Raji (cell line): ENCODE data around the gene TOLLIP.

ENCODE experiments used
- POLR2A ChIP-seq: IDR thresholded peaks from 2 replicates; pipeline ENCODE4 v1.6.1; 2011; ENCODE audit warnings: low read depth, low read length, control low read depth; ENCODE audit not compliant: insufficient read depth

TOLLIP gene

DNA sequence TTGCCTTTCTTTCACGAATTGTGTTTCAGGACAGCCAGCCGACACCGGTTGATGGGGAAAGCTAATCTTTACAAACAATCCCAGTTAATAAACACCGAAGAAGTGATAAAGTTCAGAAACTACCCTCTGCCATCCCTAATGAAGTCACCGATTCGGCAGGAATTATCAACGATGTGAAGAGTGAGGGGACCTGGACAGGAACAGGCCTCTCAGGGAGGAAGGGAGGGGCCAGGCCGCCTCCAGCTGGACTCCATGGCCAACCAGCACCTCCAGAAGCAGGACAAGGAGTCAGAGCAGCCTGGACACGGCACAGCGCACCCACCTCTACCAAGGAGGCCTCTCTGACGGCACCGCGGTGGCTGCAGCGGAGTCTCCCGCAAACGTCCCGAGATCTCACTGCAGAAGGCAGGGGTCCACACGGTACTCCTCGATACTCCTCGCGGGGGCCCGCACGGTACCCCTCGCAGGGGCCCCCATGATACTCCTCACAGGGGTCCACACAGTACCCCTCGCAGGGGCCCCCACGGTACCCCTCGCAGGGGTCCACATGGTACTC lies 3.9 kb downstream of the TOLLIP start:
- no peak for TF ChIP-seq POLR2A

GRCh38 chr11:1305063-1305495 lies 4.4 kb downstream of the TOLLIP start:
- TF ChIP-seq POLR2A = no peak

GRCh38 chr11:1304380-1304779 lies 5.1 kb downstream of the TOLLIP start:
- no peak for TF ChIP-seq POLR2A

DNA sequence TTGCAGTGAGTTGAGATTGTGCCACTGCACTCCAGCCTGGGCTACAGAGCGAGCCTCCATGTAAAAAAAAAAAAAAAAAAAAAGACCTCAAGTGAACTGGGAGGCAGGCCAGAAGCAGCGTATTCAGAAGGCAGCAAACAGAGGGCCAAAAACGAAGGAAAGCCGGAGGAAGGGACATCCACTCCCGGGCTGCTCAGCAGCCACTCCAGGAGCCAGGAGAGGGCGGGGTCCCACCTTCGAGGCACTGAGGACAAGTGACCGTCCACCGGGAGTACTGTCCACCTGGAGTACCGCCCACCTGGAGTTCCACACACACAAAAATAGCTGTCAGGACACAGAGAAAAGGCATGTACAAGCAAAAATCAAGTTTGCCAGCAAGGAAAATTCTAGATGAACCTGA lies 5.5 kb downstream of the TOLLIP start:
- TF ChIP-seq POLR2A = no peak

GRCh38 chr11:1303126-1303821 lies 6.2 kb downstream of the TOLLIP start:
- TF ChIP-seq POLR2A = no peak

- no peak for TF ChIP-seq POLR2A
Measured at GRCh38 chr11:1302461-1303125, 6.8 kb downstream of the TOLLIP start.

- TF ChIP-seq POLR2A = no peak
Measured at GRCh38 chr11:1302041-1302460, 7.4 kb downstream of the TOLLIP start.

- no peak for TF ChIP-seq POLR2A
Measured at GRCh38 chr11:1301220-1302000, 8.0 kb downstream of the TOLLIP start.

- TF ChIP-seq POLR2A = no peak
Measured at GRCh38 chr11:1300569-1301187, 8.8 kb downstream of the TOLLIP start.

GRCh38 chr11:1300121-1300520 lies 9.3 kb downstream of the TOLLIP start:
- TF ChIP-seq POLR2A = no peak

GRCh38 chr11:1299621-1300020 lies 9.8 kb downstream of the TOLLIP start:
- no peak for TF ChIP-seq POLR2A

DNA sequence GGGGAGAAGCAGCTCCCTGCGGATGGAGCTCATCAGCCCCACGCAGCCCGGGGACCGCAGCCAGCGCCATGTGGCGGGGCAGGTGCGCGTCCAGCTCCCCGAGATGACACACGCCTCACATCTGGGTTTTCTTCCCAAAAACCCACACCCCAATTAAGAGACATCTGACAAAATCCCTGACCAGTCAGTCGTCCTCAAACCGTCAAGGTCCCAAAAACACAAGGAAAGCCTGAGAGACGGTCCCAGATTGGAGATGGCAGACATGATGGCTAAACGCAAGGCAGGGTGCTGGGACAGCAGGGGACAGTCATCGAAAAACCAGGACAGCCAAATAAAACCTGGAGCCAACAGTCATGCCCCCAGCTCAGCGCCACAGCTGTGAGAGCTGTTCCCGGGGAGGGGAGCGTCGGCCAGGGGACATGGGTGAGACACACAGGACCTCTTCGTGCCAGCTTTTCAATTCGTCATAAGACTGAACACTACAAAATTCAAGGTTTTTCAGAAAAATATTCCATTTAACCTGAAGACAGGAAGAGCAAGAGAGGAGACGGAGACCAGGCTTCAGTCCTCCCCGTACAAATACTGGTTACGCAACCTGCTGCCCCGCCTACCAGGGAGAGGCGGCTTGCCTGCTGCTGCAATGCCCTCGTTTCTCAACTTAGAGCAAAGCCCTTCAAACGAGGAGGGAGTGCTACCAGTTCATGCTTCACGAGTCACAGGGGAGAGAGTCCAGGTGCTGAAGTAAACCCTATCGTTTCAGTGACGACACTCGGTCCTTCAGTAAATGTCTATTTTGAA lies 10.5 kb downstream of the TOLLIP start:
- no peak for TF ChIP-seq POLR2A

- no peak for TF ChIP-seq POLR2A
Measured at GRCh38 chr11:1297576-1298473, 11.6 kb downstream of the TOLLIP start.
